ENCODE results near the gene IL1R2.

- TF ChIP-seq, protein P1, sequence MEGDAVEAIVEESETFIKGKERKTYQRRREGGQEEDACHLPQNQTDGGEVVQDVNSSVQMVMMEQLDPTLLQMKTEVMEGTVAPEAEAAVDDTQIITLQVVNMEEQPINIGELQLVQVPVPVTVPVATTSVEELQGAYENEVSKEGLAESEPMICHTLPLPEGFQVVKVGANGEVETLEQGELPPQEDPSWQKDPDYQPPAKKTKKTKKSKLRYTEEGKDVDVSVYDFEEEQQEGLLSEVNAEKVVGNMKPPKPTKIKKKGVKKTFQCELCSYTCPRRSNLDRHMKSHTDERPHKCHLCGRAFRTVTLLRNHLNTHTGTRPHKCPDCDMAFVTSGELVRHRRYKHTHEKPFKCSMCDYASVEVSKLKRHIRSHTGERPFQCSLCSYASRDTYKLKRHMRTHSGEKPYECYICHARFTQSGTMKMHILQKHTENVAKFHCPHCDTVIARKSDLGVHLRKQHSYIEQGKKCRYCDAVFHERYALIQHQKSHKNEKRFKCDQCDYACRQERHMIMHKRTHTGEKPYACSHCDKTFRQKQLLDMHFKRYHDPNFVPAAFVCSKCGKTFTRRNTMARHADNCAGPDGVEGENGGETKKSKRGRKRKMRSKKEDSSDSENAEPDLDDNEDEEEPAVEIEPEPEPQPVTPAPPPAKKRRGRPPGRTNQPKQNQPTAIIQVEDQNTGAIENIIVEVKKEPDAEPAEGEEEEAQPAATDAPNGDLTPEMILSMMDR (IDR thresholded peaks at IDR 0.05): no peak
- TF ChIP-seq POLR2A (IDR thresholded peaks at IDR 0.05): no peak
These were observed 10.5 kb downstream of the IL1R2 start for GRCh38 chr2:102002228-102002627.
